SU-DHL-6 (cell line): ENCODE measurements around the gene KCNA3.

Experiments used
- EZH2phosphoT487 ChIP-seq: fragments of 200-600 bp; sonication (generic), shearing (Covaris generic); conservative IDR thresholded peaks from 2 replicates; pipeline ENCODE4 v1.6.1; 2018; ENCODE audit warnings: mild to moderate bottlenecking, antibody characterized with exemption, low read length, moderate library complexity, mixed read lengths
- TF ChIP-seq, protein P1 (sequence below): fragments of 200-600 bp; sonication (generic); IDR thresholded peaks from one replicate; pipeline ENCODE4 v1.5.1; 2017; ENCODE audit warnings: antibody characterized with exemption, mild to moderate bottlenecking, low read length, moderate library complexity; ENCODE audit not compliant: insufficient read depth, poor library complexity, severe bottlenecking

DNA sequence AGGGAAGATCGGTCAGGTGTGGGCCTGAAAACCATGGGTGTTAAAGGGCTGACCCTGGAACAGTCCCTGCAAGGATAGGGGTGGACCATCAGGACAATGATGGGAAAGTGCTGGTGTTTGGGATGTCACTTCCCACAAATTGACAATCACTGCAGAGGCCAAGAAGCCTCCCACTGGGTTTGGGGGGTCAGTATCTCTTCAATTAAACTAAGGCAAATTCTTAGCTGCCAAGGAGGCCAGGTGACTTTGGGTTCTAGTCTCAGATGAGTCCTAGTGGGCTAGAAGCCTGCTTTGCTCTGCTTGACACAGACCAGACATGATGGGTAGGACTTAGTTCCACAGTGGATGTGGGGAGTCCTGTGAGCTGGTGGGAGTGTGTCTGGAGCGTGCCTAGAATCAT is 39.3 kb downstream of the KCNA3 start:
- no peak for TF ChIP-seq EZH2phosphoT487
- TF ChIP-seq, protein P1, sequence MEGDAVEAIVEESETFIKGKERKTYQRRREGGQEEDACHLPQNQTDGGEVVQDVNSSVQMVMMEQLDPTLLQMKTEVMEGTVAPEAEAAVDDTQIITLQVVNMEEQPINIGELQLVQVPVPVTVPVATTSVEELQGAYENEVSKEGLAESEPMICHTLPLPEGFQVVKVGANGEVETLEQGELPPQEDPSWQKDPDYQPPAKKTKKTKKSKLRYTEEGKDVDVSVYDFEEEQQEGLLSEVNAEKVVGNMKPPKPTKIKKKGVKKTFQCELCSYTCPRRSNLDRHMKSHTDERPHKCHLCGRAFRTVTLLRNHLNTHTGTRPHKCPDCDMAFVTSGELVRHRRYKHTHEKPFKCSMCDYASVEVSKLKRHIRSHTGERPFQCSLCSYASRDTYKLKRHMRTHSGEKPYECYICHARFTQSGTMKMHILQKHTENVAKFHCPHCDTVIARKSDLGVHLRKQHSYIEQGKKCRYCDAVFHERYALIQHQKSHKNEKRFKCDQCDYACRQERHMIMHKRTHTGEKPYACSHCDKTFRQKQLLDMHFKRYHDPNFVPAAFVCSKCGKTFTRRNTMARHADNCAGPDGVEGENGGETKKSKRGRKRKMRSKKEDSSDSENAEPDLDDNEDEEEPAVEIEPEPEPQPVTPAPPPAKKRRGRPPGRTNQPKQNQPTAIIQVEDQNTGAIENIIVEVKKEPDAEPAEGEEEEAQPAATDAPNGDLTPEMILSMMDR: no peak
